AG20443 (cell line): Measurements from ENCODE around the gene CC2D2B.
"Not testable (repeated sequence)": the region's sequence is repeated elsewhere in the genome, so short reads cannot be mapped to it uniquely, and the experiment has no call there.

Experiments
- DNase-seq: peaks from one replicate; pipeline ENCODE4 v3.0.0; 2012; ENCODE audit warnings: low spot score, mixed read lengths

The CC2D2B gene, protein sequence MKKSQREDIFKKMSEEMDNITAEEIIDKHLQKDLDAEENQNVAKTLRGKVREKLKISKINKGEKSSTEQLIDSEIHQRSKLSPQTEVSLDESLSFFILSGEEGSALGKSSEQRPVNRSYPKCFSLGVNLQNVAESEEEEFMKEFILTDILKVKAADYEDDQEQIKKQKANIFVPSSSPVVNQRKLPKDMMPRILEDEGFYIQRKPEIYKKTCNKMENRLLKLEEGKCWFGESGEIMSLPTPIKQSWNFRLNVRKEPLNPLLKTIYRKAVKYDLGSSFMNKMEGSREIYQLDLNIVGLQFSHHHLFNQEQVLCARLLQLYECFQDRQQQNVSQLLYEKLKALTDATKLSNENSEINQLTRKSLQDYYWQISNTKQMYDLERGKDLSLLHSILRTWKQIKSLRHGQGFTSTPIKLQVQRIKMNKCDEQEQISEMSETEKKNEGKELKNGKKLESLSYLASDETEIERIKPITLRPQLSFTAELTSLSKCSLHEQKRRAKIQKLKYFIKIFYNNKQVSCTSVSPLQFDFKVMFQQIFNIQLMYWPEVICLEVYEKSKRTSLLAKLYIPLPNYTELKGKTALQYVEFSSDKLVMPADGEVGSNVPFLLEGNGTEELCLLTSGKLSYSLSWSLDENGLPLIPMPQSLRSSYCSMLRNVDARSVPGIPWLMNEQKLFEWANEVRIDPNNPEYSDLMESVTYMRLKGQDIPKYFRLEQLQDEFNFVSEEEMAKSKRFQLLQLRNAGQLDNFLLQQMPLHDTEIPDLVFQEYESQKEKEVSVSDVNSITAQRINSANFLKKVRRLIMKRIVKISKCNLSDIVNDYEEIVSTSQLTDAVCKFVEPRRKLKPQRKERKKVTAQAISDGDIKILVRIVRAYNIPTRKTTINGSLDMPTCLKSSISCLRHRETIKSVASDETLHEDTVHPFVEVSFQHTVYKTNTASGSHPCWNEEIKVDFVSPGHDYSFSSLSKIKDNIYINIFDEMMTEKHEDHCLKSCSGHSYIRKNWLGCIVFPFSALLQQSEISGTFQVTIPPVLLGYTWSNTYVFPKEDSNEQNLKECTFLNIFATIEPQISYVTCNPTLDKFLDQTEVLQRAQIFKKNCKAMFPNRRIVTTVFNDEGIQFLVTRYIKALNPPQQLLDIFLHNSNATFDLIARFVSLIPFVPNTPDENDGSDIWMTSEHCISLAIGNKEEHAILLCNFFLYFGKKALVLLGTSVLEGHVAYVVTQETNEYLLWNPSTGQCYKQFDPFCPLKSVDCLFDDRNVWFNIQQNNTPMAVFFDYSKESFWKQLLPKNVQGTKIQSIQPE (N-terminal part only)

DNA sequence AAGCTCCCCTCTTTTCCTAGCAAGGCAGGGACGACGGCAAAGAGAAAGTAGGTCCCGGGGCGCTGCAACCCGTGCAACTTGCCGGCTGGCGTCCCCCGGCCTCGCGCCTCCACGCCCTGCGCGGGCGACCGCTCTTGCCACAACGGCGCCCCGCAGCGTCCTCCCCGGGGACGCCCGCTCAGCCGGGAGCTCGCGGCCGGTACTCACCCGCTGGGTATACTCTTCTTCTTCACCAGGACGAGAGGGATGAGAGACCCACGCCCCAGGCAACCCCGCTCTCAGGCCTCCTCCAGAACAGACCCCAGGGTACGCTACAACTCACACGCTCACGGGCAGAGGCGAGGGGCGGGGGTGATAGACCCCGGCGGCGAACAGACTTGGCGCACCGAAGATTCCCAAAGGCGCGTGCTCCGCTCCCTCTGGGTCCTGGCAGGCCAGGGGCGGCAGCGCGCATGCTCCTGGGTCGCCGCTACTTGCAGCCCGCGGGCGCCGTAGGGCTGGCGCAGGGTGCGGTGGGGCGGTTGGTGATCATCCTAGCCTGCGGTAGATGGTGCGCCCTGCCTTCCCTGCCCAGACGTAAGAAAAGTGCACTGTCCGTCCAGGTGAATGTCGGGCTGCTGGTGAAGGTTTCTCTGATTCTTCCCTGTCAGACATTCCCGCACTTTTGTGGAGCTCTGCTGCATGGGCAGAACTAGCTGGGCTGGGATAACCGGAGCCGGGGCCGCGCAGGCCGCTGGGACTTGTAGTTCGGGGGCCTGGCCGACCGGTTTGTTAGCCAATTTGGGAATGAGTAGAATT, at the start of gene CC2D2B:
CC2D2B (plus strand) TSS at position 520 of the 798 bp plus-strand sequence. CDS start 3,349 bp downstream, outside the sequence.
- peak; percentile 97 for DNase-seq

DNA sequence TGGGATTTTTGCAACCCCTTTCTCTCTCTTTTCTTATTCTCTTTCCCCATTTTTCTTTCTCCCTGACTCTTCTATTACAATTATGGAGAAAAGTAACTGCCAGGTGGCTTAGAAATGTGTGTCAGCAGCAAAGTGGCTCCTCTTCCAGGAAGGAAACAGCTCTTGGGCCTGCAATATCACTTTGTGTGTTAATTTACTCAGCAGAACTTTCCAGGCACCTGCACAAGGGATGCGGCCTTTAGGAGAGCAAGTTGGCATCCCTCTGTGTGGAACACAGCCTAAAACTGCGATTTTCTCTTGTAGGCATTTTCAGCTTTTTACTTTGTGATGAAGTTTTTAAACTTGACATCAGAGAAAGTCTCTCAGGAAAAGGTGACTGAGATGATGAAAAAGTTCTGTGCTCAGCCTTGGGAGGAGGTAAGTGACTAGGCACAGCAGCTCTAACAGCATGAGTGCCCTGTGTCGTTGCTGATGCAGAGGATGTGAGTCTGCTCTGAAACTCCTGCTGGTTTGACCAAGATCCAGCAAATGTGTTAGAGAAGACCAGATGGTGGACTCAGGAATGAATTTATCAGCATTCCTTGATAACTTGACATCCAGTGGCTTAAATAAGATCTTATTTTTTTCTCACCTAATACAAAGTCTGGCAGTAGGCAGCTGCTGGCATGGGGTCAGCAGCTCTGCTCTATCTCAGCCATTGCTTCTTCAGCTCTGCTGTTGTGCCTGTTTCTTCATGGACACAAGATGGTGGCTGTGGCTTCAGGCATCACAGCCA, 47.4 kb upstream of the CC2D2B start:
- DNase-seq, result peak; percentile 21

DNA sequence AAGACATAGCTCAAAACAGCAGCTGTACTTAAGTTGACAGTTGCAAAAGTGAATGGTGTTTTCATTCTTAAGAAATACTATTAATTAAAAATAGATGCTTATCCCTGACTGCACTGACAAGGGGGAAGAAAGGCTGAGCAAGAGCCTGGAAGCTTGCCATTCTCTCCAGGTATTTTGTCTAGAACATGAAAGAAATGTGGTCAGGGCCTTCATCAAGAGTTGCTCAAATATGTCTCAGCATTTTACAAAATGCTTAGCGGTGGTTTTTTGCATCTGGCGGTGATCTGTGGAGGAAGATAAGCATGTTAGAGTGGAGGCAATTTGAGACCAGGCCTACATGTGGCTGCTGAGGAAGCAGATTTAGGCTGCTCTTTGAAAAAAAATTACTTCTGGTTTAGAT, 46.4 kb upstream of the CC2D2B start:
- no peak for DNase-seq

DNA sequence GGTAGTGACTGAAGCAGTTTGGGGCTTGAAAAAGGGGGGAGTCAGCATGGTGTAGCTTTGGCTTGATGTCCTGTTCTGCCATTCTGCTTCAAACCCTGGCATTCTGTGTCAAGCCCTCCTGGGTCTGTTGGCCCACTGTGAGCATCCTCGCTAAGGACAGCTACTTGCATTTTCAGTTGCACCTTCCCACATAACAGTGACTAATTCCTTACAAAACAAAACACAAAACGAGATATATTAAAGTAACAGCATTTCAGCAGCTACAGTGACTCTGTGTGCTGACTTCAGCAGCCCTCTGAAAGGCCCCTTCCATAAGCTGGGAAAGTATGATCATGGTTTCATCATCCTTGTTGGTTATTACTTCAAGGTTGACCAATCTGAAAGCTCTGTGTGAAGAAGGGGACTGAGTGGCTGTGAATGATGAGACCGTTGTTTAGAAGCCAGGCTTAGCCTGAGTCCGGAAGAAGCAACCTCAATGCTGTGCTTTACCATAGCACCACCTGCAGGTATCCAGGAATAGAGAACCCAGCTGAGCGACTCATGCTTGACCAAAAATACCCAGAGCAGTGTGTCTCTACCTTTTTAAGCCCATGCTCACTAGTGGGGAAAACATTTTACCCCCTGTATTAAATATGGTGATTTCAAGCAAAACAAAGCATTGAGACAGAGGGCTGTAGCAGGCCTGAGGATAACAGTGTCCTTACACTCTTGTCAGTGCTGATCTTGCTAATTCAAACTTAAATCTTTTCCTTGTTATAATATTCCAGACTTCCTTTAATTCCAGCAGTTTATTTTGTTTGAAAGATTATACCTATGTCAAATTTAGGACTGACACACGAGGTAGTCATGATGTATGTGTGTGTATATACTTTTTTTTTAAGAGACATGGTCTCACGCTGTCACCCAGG, 42.6 kb upstream of the CC2D2B start:
- DNase-seq, result peak; percentile 87

DNA sequence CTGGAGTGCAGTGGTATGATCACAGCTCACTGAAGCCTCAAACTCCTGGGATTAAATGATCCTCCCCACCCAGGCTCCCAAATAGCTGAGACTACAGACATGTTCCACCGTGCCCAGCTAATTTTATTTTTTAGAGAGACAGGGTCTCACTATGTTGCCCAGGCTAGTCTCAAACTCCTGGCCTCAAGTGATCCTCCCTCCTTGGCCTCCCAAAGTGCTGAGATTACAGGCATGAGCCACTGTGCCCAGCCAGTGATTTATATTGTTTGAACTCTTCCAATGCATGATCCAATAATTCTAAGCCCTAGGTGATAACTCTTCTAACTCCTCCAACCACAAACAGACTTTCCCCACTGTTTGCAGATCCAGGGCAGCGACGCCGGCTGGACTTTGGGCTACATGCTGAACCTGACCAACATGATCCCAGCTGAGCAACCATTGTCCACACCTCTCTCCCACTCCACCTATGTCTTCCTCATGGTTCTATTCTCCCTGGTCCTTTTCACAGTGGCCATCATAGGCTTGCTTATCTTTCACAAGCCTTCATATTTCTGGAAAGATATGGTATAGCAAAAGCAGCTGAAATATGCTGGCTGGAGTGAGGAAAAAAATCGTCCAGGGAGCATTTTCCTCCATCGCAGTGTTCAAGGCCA, 41.8 kb upstream of the CC2D2B start:
- no peak for DNase-seq

DNA sequence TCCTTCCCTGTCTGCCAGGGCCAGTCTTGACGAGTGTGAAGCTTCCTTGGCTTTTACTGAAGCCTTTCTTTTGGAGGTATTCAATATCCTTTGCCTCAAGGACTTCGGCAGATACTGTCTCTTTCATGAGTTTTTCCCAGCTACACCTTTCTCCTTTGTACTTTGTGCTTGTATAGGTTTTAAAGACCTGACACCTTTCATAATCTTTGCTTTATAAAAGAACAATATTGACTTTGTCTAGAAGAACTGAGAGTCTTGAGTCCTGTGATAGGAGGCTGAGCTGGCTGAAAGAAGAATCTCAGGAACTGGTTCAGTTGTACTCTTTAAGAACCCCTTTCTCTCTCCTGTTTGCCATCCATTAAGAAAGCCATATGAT, 41.3 kb upstream of the CC2D2B start:
- no peak for DNase-seq

DNA sequence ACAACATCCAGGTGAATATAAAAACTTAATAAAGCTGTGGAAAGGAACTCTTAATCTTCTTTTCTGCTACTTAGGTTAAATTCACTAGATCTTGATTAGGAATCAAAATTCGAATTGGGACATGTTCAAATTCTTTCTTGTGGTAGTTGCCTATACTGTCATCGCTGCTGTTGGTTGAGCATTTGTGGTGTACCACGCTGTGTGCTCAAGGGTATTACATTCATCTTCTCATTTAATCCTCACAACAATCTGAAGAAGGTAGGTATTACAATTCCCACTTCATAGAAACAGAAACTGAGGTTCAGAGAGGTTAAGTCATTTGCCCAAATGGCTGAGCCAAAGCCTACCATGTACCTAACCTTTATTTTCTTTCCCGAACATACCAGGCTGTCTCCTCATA, 39.9 kb upstream of the CC2D2B start:
- DNase-seq, result no peak

DNA sequence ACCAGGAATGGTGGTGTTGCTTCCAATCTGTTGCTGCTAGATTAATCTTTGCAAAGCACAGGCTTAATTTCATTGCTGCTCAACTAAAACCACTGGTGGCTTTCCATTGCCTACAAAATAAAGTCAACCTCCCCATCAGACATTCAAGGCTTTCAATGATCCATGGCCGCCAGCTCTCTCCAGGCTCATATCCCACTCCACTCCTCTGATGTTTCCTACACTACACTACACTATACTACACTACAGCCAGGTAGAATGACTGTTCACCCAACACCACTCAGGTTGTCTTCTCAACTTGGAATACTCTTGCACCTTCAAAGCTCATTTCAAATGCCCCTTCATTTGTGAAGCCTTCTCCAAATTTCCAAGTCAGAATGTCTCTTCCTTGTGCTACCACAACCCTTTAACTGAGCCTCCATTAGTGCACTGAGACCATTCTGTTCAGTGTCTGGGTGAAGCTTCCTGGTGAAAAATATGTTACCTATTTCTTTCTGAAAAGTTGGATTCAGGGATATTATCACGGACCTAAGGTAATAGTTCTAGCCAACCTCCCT, 35.5 kb upstream of the CC2D2B start:
- DNase-seq, result no peak

DNA sequence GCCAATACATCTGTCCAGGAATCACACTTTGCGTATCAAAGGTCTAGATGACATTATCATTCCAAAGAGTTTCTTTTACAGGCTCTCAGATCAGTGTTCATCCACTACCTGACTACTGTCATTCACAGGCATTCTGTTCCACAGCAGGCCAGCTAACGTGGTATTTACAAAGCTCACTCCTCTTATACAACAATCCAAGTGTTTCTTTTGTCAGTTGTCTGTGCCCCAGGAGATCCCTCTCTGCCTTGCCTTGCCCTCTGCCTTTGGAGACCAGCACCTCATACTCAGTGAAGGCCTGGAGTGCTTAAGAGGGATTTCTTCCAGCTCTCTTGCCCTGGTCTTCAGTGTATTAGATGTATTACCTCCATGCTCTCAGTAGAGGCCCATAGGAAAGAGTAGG, 34.6 kb upstream of the CC2D2B start:
- no peak for DNase-seq

DNA sequence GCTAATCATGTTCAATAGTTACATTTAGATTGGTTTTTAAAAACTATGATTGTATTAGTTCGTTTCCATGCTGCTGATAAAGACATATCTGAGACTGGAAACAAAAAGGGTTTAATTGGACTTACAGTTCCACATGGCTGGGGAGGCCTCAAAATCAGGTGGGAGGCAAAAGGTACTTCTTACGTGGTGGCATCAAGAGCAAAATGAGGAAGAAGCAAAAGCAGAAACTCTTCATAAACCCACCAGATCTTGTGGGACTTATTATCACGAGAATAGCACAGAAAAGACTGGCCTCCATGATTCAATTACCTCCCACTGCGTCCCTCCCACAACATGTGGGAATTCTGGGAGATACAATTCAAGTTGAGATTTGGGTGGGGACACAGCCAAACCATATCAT, 34.1 kb upstream of the CC2D2B start:
- no peak for DNase-seq

DNA sequence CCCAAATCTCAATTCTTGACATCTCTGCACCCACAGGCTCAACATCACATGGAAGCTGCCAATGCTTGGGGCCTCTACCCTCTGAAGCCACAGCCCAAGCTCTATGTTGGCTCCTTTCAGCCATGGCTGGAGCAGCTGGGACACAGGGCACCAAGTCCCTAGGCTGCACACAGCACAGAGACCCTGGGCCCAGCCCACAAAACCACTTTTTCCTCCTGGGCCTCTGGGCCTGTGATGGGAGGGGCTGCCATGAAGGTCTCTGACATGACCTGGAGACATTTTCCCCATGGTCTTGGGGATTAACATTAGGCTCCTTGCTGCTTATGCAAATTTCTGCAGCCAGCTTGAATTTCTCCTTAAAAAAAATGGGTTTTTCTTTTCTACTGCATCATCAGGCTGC, 33.0 kb upstream of the CC2D2B start:
- not testable (repeated sequence) for DNase-seq

DNA sequence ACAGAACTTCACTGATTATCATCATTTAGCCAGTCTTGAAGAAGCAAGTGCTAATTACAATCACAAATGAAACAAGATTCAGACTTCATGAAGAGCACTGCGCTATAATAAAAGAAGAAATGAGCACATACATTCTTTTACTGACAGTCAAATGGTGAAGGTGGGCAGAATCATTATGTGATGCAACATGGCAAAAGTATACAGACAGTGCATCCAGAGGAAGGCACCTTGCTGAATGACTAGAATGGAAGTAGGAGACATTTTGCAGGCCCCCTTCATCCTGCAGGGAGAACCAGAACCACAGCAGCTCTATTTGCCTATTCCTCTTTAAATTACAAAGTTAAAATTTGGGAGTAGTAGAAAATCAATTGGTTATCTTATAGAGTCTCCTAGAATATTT, 31.0 kb upstream of the CC2D2B start:
- no peak for DNase-seq

DNA sequence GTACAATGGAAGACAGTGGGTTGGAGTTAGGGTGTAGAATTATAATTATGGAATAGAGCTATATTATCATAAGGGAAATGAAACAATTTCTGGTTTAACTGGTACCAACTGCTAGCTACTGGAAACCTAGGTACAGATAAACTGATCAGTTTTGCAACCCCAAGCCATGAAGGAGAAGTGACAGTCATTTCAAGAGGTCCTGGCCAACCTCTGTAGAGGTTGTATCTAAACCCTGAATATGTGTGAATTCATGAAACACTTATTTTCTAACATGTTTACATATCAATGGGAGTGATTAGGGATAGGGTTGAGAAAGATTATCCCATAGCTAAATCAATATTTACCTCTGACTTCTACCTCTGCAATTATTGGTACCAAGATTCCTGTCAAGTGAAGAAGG, 29.9 kb upstream of the CC2D2B start:
- DNase-seq, result no peak

DNA sequence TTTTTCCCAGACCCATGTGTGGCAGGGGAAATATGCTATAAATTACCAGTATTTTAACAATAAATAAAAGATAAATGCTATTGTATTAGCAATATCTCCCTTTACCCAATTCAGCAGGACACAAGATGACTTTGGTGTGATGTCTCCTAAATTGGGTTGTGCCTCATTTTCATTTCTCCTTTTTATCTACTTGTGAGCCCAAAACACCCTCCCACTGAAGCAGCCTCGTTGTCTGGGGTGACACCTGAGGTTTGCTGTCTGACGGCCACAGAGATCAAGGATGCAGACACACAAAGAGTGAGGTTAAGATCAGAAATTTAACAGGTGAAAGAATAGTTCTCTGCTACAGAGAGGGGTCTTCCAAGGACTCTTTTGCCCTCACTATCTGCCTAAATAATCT, 27.1 kb upstream of the CC2D2B start:
- DNase-seq, result no peak

DNA sequence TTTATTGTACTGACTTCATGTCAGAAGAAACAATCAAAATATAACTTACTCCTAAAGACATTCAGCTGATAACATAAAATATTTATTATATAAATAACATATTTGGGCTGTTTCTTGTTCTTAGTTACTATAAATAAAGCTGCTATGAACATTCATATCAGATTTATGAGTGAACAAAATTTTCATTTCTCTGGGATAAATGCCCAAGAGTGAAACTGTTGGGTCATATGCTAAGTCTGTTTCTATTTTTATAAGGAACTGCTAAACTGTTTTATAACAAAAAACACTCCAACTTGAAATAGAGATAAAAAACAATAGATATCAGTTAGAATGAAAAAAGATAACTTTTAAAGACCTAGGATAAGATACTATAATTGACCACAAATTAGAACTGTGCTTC, 26.5 kb upstream of the CC2D2B start:
- DNase-seq, result no peak

DNA sequence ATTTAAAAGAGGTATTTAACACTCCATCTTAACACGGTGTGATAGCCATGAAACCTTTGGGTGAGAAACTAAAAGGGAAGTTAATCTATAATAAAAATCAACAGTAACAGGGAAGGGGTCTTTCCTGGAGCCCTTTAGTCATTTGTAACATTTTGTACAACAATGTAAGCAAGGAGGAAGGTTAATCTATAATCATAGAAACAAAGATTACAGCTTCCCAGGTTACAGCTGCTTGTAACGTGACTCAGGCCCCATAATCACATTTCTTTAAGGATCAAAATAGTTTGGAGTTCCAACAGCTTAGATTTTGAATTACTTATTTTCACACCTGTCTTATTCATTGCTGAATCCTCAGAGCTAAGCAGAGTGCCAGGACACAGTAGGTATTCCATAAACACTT, 17.9 kb upstream of the CC2D2B start:
- DNase-seq, result no peak

DNA sequence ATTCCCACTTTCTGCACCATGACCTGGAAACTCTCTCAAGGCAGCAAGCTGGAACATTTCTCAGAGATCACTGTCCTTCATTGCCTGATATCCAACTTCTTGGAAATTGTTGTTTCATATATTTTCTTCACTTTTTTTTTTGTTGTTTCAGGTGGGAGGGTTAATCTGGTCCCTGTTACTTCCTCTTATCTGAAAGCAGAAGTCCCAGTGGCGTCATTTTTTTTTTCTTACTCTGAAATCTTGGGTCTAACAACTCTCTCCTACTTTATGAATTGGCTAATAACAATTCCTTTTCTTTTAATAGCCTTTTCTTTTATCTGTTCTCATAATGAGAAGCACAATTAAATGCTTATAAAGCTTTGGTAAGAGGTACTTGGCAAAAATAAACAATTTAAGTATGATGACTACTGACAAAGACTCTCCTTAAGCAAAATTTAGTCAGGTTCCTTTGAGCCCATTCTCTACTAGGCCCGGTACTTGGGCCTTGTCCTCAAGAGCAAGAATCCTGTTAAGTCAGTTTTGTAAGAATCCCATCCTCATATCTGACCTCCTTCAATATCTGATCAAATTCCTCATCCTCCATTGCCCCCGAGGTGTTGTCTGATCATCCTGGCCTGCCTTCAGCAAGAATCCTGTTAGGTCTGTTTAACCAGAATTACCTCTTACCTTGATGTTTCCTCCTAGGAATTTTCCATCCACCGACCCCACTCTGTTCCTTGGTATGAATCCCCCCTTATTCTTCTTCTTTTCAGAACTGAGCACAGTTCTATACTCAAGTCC, 11.5 kb upstream of the CC2D2B start:
- no peak for DNase-seq
